Retinal pigment epithelial cell (primary cell): ENCODE measurements around the gene ALDH7A1.

ENCODE experiments used
- DNase-seq: peaks from one replicate; pipeline ENCODE4 v3.0.0-alpha.2; 2010; ENCODE audit warnings: low read depth
- H3K4me3 ChIP-seq: 2 replicates; pipeline ENCODE4 v1.5.1; 2011; ENCODE audit warnings: mild to moderate bottlenecking, low read length, control low read depth, moderate library complexity
- CTCF ChIP-seq: conservative IDR thresholded peaks from 2 replicates; pipeline ENCODE4 v1.5.1; 2011; ENCODE audit warnings: low read depth, low read length, control low read depth, inconsistent platforms

The ALDH7A1 gene

DNA sequence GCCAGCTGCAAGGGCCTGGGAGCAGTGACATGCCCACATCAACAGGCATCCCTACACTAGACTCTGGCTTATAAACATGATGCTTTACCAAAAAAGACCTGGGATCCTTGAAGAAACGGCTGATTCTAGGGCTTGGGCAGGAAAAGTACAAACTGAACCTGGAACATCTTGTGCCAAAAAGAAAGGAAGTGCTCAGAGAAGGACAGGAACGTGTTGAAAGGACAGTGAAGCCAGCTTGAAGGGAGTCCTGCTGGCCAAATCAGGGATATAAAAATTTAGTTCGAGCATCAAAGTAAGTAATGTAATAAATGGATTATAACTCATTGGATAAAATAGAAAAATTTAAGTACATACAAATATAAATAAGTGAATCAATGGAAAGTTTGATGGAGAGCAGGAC, 58.1 kb downstream of the ALDH7A1 start:
- peak; percentile 3 for TF ChIP-seq CTCF

GRCh38 chr5:126535856-126536545, 59.0 kb downstream of the ALDH7A1 start:
- H3K4me3 ChIP-seq: no peak overlapping the region
- DNase-seq: no peak
- no peak for TF ChIP-seq CTCF

More for the DNA sequence above, 58.1 kb downstream of the ALDH7A1 start:
- no peak for DNase-seq
- no peak overlapping the region for H3K4me3 ChIP-seq

DNA sequence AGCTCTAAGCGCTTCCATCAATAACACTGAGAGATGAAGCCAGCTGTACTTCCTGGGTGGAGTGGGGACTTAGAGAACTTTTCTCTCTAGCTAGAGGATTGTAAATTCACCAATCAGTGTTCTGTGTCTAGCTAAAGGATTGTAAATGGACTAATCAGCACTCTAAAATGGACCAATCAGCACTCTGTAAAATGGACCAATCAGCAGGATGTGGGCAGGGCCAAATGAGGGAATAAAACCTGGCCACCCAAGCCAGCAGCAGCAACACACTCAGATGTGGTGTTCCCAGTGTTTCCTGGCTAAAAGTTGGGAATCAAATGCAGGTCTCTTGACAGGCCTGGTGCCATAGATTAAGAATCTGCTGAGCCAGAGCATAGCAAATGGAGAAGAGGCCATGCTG, 60.5 kb downstream of the ALDH7A1 start:
- DNase-seq: no peak
- no peak for TF ChIP-seq CTCF
- H3K4me3 ChIP-seq: no peak overlapping the region

GRCh38 chr5:126531543-126532120, 63.4 kb downstream of the ALDH7A1 start:
- H3K4me3 ChIP-seq: no peak overlapping the region
- no peak for DNase-seq
- TF ChIP-seq CTCF: no peak

- no peak for DNase-seq
These were observed 67.1 kb downstream of the ALDH7A1 start for GRCh38 chr5:126527892-126528291.

GRCh38 chr5:126527158-126527557, 67.9 kb downstream of the ALDH7A1 start:
- no peak for DNase-seq
- no peak overlapping the region for H3K4me3 ChIP-seq
- no peak for TF ChIP-seq CTCF

More at GRCh38 chr5:126527892-126528291, 67.1 kb downstream of the ALDH7A1 start:
- TF ChIP-seq CTCF: no peak
- H3K4me3 ChIP-seq: no peak overlapping the region

GRCh38 chr5:126526493-126526892, 68.5 kb downstream of the ALDH7A1 start:
- no peak for DNase-seq
- no peak overlapping the region for H3K4me3 ChIP-seq
- TF ChIP-seq CTCF: no peak
